HTERT RPE-1 (cell line): ENCODE results near the gene CCT8.

Experiments
- in situ Hi-C: fragments of 300-500 bp; cut with MboI; formaldehyde crosslinking; loops from 4 replicates; pipeline ENCODE4 v1.14.3; 2020; ENCODE audit warnings: low sequenced_read_pairs

The CCT8 gene

DNA sequence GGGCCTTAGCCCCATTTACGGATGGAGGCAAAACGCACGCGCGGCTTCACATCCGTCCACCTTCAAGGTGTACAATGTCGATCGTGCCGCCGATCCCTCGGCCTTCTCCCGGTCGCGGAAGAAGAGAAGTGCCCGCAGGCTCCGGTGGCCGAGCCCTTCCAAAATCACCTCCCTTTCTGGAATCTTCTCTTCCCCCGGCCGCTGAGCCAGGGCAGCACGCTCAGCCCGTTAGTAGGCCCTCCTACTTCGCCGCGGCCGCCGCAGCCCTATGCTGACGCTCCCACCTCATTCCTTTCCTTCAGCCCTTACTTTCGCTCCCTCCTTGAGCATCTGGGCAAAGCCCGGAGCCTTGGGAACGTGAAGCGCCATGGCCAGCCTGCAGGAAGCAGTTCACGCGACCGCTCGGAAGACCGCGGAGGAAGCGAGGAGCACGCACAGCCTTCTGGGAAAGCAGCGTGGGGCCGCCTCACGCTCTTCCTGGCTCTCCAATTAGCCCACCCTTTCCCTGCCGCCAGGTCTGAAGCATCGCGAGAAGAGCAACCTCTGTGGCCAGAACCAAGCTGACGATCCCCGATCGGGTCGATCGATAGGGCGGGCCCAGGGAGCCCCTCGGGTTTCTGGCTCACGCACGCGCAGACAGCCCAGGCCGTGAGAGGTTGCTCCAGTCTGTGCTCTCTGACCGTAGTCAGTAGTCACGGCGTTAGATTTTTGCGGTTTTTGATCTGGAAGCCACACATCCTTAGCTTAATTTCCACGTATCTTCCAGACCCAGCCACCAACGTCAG, at the start of gene CCT8:
Gene CCT8, minus strand, starts transcription at position 427 of the 785 bp plus-strand sequence. Its CDS starts 58 bp downstream, at position 369.
- in situ Hi-C loops = no loop called here

DNA sequence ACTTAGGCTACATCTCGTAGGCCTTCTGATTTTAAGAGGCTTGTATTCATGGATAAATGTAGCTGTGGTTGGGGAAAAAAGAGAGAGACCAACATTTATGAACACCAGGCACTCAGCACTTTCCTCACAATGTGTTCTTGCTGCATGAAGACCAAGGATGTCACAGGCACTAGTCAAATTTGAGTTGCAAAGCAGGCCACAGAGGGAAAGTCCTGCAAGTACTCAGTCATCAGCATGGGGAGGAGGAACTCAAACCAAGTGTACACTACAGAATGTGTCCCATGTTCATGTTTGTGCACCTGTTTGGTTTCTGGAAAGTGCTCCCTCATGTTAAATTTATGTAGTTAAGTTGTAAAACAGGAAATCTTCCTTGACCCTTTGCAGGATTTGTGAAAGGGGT, 48.3 kb upstream of the CCT8 start:
- in situ Hi-C loops = no loop called here

DNA sequence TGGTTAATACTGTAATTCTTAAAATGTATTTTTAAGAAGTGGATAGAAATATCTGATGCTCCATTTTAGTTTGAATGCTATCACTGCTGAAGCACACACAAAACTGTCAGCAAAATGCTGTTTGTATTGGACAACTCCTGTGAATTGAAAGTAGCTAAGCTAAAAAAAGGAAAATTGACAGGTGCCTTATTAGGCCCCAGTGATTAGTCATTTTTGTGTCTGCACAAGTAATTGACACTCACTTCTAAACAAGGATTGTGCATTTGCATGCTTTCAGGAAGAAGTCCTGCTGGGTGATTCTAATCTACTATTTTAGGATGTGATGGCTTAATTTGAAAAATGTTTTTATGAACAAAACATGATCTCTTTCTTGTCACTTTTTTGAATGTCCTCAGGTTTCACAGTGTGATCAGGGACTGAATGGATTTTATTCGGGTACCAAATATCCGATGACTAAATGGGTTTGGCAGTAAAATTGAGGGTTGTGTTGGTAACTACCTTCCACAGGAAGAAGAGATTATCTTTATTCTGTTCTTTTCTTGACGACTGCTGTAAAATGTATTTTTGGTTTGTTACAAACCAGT, 44.0 kb upstream of the CCT8 start:
- in situ Hi-C loops = no loop called here

DNA sequence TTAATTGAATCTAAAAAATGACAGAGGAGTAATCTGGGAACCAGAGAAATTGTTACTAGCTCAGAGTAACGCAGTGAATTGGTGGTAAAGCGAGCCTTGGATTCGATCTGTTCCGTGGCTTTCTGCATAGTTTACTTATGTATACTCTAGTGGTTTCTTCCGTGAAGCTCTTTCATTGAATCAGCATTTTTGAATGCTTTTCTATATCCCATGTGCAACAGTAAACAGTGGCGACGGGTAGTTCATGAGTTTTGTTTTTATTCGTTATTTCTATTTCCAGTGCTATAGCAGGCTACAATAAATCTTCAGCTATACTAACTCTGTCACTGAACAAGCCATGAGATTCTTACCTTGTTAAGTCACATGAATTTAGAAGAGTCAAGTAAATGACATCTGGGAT, 42.5 kb upstream of the CCT8 start:
- in situ Hi-C loops = no loop called here

- in situ Hi-C loops = no loop called here
Observed at GRCh38 chr21:29114765-29115500, 41.5 kb upstream of the CCT8 start.

DNA sequence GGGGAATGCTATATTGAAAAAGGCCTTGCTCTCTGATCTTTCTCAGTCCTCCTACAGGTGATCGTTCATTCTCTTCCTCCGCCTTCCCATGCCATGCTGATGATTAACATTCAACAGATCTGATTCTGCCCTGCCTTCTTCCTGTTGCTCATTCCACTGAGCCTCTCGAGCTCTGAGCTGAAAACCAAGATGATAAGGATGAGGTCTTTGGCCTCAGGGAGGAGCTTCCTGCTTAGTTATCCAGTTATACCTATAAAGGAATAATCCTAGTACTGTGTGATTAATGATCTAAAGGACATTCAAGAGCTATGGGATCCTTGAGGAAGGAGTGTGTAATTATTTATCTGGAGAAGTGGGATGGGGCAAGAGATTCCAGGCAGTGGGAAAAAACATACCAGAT, 31.8 kb upstream of the CCT8 start:
- in situ Hi-C loops = no loop called here

- in situ Hi-C loops = no loop called here
Observed at GRCh38 chr21:29104239-29104708, 30.8 kb upstream of the CCT8 start.

- in situ Hi-C loops = no loop called here
Observed at GRCh38 chr21:29102791-29103257, 29.4 kb upstream of the CCT8 start.

DNA sequence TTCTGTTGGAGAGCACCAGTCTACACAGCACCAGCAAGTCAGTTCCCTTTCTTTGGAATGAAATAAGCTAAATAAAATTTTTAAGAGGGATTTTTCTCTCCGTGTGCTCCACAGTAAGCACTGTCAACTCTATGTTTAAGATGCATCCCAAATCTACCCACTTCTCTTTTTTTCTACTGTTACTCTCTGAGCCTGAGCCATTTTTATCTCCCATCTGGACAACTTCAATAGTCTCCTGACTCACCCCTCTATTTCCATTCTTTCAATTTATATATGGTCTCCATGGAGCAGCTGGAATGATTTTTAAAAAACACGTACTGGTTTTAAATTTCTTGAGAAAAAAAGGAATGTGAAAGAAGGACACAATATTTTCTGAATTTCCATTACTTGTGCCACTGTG, 24.7 kb upstream of the CCT8 start:
- in situ Hi-C loops = no loop called here

GRCh38 chr21:29096218-29097015, 23.0 kb upstream of the CCT8 start:
- in situ Hi-C loops = no loop called here

- in situ Hi-C loops = no loop called here
Observed at GRCh38 chr21:29092102-29092959, 18.9 kb upstream of the CCT8 start.

- in situ Hi-C loops = no loop called here
Observed at GRCh38 chr21:29091033-29091432, 17.6 kb upstream of the CCT8 start.

- in situ Hi-C loops = no loop called here
Observed at GRCh38 chr21:29085106-29085752, 11.8 kb upstream of the CCT8 start.

DNA sequence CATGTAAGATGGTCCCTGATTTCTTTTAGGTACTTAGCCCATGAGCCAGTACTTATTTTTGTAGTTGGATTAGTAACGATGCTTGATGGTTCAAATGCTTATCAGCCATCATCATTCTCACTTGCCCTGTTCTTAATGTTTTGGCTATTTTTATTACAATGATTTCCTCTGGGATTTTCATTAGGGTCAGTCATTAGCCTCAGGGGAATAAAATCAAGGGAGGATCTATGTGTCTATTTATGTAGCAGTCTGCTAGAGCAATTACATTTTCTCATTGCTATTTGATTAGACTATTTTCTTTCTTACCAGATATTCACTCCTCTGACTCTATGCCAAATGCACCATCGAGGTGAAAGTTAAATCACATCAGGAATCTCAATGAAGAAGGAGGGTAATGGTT, 10.9 kb upstream of the CCT8 start:
- in situ Hi-C loops = no loop called here

GRCh38 chr21:29083306-29083705, 9.9 kb upstream of the CCT8 start:
- in situ Hi-C loops = no loop called here

DNA sequence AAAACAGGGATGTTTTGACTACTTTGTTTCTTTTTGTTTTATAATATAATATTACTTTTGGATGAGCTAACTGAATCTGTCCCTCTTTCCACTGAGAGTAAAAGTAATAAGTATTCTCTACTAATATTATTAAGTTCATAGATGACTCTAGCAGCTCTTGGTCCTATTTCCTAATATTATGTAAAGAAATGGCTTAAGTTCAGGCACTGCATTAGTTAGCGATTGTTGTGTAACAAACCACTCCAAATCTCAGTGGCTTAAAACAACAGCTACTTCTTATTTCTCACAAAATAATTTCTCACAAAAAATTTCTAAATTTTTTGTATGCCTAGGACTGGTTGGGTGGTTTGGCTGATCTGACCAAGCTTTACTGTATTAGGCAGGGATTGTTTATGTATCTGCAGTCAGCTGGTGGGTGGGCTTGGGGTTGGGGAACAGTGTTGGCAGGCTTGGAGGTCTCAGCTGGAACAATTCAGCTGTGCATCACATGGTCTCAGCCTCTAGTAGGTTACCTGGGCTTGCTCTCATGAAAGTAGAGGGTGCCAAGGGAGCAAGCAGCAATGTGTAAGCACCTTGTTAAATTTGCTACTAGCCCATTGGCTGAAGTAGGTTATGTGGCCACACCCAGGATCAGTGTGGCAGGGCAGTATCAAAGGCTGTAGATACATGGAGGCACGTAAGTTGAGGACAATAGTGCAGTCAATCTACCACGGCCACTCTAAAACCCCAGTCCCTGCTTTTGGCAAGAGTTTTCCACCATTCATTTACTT, 8.8 kb upstream of the CCT8 start:
- in situ Hi-C loops = no loop called here

DNA sequence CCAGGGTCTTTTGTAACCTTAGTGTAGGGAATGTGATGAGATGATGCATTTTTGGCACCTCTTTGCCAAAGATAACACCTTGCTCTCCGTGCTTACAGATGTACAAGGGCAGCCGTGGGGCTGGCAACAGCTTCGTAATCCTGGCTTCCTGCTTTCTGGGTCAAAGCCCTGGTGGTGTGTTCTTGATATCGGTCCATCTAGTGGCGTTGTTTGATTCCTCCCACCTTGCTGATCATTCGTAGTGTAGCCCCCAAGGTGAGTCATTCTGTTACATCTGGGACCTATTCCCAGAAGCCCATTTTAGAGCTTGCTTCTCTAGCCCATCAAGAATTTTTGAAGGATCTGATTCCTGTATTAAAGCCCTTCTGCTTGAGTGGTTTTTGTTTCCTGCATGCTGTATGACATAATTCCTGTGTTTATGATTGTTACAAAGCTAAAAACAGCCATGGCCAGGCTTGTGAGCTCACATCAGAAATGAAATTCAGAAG, 7.0 kb upstream of the CCT8 start:
- in situ Hi-C loops = no loop called here
